NCI-H2171 (cell line): ENCODE results near the gene TMEM168.

ENCODE experiments used
- DNase-seq: peaks from one replicate; lab custom pipeline; 2025; lab: John Stamatoyannopoulos, UW

Gene TMEM168

DNA sequence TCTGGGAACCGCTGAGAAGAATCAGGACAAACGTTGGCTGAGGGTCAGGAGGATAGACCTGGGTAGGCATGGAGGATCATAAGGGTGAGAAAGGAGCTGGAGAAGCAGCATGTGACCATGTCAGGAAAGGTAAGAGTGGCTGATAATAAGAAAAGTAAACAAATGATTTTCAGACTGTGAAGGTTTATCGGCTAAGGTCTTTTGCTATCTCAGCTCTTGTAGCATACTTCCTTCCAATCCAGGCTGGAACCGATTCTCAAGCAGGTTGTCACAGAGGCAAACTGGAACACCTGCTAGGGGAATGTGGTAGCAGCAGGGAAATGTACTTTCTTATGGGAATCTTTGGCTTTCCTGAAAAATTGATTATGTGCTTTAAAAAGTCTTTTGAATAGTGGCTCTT lies 74.7 kb downstream of the TMEM168 start:
- DNase-seq, result no peak

DNA sequence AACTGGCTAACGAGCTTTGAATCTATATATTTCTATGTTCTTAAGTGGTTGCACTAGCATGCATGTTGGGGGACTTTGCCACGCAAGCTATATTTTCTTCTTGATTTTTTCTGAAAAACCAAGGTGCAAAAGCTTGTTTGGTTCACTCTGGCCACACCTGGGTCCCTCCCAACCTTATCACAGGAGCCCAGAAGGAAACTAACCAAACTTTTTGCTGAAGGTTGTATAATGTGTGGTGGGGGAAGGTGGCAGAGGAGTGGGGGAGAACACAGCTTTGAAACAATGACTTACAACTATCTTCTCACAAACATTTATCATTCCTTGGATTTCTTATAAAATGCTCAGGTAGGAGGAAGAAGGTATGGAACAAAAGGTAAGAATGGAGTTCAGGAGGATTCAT lies 75.3 kb downstream of the TMEM168 start:
- DNase-seq, result no peak
